ENCODE measurements around the gene MRPL9.

The MRPL9 gene

DNA sequence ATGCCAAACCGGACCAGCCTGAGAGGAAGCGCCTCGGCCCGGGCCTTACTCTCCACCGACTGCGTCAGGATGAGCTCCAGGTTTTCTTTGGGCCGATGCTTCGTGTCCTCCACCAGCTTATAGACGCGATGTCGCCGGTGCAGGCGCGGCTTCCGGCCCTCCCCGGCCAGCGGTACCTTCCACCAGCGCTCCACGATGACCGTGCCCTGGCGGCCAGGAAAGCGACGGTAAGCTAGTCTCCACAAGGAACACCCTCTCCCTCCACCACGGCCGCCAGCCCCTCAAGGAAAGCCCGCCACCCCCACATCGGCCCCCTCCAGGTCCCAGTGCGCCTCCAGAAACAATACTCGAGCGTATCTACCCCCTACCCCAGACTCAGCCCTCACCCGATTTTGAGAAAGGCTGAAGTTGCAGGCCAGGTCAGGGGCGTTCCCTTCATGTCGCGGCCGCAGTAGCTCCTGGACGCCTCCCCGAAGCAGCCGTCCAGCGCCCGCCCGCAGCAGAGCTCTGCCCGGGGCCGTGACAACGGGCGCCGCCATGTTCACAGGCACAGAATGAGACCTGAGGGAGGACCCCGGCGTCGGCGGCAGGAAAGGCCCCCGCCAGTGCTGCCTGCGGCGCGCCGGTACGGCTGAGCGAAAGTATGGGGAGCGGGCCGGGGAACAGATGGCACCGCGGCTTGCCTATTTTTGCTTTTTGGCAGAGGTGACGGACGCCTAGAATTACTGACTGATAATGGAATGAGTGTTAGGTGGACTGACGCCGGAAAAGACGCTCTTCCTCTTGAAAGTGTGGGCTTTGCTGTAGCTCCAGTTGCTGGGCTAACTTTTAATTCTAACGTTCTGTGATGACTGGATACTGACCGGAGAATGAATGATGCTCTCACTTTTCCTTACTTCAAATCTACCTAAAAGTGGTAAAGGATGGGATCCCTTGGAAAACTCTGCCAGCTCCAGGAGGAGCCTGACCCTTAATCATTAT is at the start of gene MRPL9:
TSS of gene MRPL9 (minus strand) at position 556 of the 981 bp plus-strand sequence. CDS start at position 539, 17 bp downstream.
- peak; percentile 66 for DNase-seq (ENCODE audit: low read depth in 2 of 2, low spot score in 1 of 2)

- DNase-seq (ENCODE audit: low read depth in 2 of 2, low spot score in 1 of 2) = no peak
These were observed 47.9 kb upstream of the MRPL9 start for GRCh38 chr1:151811181-151811580.

GRCh38 chr1:151809985-151810556 is 46.8 kb upstream of the MRPL9 start:
- DNase-seq (ENCODE audit: low read depth in 2 of 2, low spot score in 1 of 2) = no peak

GRCh38 chr1:151809290-151809984 is 46.1 kb upstream of the MRPL9 start:
- DNase-seq (ENCODE audit: low read depth in 2 of 2, low spot score in 1 of 2) = no peak

DNA sequence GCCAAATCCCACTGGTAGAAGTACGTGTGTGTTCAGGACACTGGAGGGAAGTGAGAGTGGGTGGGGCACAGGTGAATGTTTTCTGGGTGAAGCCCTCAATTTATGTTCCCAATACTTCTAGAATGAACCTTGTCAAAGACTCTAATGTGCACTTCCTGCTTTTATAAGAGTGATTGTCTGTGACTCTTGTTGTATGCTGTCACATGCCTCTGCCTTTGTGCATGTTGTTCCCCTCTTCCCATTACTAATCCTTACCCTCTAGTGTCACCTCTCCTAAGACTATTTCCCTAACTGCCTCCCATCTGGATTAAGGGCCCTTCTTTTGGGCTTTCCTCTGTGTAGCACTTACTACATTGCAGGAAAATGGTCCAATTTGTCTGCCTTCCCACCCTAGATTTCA is 44.5 kb upstream of the MRPL9 start:
- DNase-seq (ENCODE audit: low read depth in 2 of 2, low spot score in 1 of 2) = no peak

- no peak for DNase-seq (ENCODE audit: low read depth in 2 of 2, low spot score in 1 of 2)
These were observed 43.8 kb upstream of the MRPL9 start for GRCh38 chr1:151807131-151807530.

- no peak for DNase-seq (ENCODE audit: low read depth in 2 of 2, low spot score in 1 of 2)
These were observed 42.9 kb upstream of the MRPL9 start for GRCh38 chr1:151806170-151806569.

DNA sequence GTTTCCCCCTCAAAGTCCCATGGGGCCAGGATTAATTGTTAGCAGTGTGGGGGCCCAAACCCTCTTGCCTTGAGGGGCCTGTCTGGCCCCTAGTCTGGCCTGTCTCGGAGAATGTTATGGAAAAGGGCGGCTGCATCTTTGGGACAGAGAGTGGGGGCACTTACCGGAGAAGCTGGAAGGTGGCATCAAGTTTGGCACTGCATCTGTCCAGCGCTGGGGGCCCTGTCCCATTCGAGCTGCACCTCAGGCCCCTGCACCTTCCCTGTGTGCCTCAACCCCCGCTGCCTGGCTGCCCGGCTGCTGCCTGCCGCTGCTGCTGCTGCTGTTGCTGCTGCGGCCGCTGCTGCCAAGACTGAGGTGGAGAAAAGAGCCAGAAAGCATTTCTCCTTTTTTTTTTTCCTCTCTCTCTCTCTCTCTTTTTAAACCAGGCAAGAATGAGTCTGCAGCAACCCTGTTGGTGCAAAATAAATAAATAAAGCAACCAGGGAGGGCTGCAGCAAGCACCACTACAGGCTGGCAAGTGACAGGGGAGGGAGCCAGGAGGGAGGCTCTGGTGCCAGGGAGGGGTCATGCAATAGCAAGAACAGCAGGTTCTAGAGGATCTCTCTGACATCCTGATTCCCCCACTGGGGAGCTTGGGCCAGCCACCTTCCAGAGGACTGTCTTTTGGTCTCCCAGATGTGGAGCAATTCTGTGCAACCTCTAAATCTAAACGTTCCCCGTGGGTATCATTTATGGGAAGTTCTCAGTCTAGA is 41.9 kb upstream of the MRPL9 start, which contains the start of gene LINGO4:
TSS of gene LINGO4 (minus strand) at position 354 of the 755 bp plus-strand sequence. CDS start 2,715 bp downstream, outside the sequence.
- DNase-seq (ENCODE audit: low read depth in 2 of 2, low spot score in 1 of 2) = no peak

GRCh38 chr1:151803915-151804314 is 40.6 kb upstream of the MRPL9 start:
- DNase-seq (ENCODE audit: low read depth in 2 of 2, low spot score in 1 of 2) = no peak

- no peak for DNase-seq (ENCODE audit: low read depth in 2 of 2, low spot score in 1 of 2)
These were observed 39.9 kb upstream of the MRPL9 start for GRCh38 chr1:151803164-151803563.

DNA sequence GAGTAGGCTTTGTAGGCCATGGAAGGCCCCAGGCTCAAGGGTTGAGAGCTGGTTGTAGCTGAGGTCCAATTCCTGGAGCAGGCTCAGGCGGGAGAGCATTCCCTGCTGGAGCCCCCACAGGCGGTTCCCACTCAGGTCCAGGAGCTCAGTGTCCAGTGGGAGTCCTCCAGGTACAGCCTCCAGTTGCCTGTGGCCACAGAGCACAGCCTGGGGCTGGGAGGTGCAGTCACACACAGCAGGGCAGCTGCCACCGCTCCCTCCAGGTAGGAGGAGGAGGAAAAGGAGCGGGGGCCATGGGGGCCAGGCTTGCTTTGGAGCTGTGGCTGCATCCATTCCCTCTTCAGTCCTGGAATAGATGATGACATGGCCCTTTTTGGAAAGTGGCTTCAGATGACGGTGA is 39.1 kb upstream of the MRPL9 start:
- no peak for DNase-seq (ENCODE audit: low read depth in 2 of 2, low spot score in 1 of 2)

DNA sequence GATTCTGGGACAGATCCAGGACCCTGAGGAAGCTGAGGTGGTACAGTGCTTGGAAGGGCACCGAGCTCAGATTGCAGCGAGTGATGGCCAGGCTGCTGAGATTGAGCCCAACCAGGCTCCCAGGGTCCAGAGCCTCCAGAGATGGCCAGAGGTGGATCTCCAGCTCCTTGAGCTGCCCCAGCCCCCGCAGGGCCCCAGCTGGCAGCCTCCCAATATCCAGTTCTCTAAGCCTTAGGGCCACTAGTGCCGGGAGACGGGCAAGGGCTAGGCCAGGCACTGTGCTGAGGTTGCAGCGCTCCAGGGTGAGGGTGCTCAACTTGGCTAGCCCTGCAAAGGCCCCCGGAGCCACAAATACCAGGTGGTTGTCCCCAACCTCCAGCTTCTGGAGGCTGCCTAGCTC is 38.5 kb upstream of the MRPL9 start:
- no peak for DNase-seq (ENCODE audit: low read depth in 2 of 2, low spot score in 1 of 2)

DNA sequence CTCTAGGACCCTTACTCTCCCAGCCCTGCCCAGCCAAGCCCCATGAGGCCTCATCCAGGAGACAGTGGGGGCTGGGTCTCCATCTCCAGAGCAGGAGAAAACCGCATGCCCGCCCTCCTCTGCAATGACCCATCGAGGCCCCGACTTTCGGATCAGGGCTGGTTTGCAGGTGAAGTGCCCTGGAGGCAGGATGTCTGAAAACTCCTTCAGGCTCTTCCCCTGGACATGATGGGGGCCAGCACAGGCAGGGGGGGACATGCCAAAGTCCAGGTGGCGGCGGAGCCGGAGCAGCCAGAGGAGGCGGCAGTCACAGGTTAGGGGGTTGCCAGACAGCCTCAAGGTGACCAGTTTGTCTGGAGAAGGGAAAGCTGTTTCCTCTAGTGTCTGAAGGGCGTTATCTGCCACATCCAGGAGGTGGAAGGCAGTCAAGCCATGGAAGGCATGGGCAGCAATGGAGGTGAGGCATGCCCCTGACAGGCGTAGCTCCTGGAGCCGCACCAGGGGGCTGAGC is 38.1 kb upstream of the MRPL9 start:
- DNase-seq (ENCODE audit: low read depth in 2 of 2, low spot score in 1 of 2) = no peak

DNA sequence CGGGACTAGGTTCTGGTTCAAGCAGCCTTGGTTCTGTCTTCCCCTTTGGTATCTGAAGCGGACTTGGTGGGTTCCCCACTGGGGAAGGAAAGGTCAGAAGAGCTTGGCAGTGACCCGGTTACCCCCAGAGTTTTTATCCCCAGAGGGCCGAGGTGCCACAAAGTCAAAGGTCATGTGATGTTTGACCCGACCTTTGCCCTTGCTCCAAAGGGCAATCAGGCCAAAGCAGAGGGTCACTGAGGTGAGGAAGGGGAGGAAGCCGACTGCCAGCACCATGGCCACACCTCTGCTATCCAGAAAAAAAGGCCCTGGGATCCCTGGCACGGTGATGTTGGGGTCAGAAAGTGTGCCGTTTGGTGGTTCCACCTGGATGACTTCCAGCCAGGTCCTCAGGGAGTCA is 37.5 kb upstream of the MRPL9 start:
- DNase-seq (ENCODE audit: low read depth in 2 of 2, low spot score in 1 of 2) = no peak

DNA sequence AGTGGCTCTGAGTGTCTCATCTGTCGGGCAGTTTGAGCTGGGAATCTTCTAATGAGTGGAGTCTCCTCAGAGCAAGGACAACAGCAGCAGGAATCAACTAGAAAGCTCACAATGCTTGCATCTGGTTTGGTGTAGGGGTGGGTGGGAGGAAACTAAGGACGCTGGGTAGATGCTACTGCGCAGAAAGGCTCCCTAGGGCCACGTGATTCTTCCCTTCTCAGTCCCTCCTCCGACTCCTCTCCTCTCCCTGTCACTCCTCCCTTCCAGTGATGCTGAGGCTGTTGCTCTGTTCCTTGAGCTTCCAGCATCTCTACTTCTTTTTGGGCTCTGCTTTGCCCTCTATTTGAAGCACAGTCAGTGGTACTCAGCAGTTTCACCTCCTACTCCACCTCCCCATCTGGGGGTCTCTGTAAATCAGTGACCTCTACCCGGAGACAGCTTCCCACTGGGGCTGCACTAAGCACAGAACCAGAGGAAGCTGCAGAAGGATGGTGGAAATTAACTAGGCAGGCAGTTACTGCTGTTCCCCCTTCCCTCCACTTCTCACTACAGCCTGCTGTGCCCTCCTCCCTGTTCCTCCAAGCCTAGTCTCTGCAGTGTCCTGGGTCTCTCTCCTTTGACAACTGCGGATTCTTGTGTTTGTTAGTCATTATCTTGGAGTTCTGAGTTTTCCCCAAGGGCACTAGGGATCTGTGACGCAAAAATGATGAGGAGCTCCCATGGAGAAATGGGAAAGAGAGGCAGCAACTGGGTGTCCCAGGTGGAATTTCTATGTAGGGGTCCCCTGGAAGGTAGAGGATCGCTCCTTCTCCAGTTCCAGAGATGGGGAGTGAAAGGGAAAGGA is 36.1 kb upstream of the MRPL9 start:
- DNase-seq (ENCODE audit: low read depth in 2 of 2, low spot score in 1 of 2) = no peak

- DNase-seq (ENCODE audit: low read depth in 2 of 2, low spot score in 1 of 2) = no peak
These were observed 35.3 kb upstream of the MRPL9 start for GRCh38 chr1:151798571-151798970.

GRCh38 chr1:151790940-151791651 is 27.8 kb upstream of the MRPL9 start:
- DNase-seq (ENCODE audit: low read depth in 2 of 2, low spot score in 1 of 2) = no peak

DNA sequence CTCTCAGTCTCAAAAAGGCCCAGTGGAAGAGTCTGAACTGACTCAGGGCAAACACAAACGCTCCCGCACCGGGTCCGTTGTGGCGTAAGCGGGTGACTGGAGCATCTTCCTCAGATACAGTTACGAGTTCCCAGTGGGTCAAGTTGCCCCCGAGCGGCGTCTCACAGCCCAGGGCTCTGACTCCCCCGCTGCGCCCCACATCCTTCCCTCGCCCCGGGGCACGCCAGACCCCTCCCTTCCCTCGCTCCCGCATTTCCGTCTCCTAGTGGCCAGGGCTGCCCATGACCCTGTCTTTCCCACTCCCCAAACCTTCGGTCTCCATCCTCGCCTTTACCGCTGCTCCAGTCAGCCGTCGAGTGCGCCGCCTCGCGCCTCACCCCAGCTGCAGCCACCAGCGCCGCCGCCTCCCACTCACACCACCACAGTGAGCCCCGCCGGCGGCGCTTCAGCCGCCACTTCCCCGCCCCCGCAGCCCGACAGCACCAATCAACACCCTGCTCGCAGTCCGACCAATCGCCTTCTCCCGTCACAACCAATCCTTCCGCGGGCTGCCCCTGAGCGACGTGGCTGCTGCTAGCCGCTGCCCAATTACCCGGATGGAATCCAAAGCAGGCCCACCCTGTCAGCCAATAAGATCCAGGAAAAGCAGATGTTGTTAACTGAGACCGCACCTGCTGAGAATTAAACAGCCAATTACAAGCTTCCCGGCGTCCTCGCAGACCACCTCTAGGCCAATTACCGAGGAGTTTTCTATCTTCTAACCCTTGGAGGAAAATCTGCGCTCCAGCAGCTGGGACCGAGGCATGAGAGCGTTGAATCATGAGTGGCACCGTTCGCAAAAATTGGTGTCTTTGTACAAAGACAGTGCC is 27.0 kb upstream of the MRPL9 start, which contains the start of gene TDRKH:
TSS of gene TDRKH (minus strand) at position 430 of the 869 bp plus-strand sequence. CDS start 7,478 bp downstream, outside the sequence.
- DNase-seq (ENCODE audit: low read depth in 2 of 2, low spot score in 1 of 2) = peak; percentile 96 to 99
